Mucosa of stomach (tissue), 1 donor: ENCODE measurements around the gene SCAMP3.
"Not testable (repeated sequence)": the region's sequence is repeated elsewhere in the genome, so short reads cannot be mapped to it uniquely, and the experiment has no call there.

Experiments
- H3K27me3 ChIP-seq: one replicate; pipeline ENCODE4 v1.7.0; 2013; ENCODE audit warnings: mild to moderate bottlenecking, low read length; ENCODE audit not compliant: control insufficient read depth, insufficient read depth
- H3K36me3 ChIP-seq: one replicate; pipeline ENCODE4 v1.7.0; 2013; ENCODE audit warnings: low read length; ENCODE audit not compliant: control insufficient read depth, insufficient read depth
- H3K4me1 ChIP-seq: one replicate; pipeline ENCODE4 v1.7.0; 2013; ENCODE audit warnings: mild to moderate bottlenecking, low read length; ENCODE audit not compliant: control insufficient read depth, insufficient read depth
- H3K4me3 ChIP-seq: one replicate; pipeline ENCODE4 v1.7.0; 2013; ENCODE audit warnings: low read length
- H3K9ac ChIP-seq: one replicate; pipeline ENCODE4 v1.7.0; 2013; ENCODE audit warnings: mild to moderate bottlenecking, low read length, moderate library complexity
- H3K9me3 ChIP-seq: one replicate; pipeline ENCODE4 v1.7.0; 2013; ENCODE audit warnings: mild to moderate bottlenecking, low read length, moderate library complexity; ENCODE audit not compliant: control insufficient read depth
- donor health status: Pancreatic carcinoma.

Gene SCAMP3

DNA sequence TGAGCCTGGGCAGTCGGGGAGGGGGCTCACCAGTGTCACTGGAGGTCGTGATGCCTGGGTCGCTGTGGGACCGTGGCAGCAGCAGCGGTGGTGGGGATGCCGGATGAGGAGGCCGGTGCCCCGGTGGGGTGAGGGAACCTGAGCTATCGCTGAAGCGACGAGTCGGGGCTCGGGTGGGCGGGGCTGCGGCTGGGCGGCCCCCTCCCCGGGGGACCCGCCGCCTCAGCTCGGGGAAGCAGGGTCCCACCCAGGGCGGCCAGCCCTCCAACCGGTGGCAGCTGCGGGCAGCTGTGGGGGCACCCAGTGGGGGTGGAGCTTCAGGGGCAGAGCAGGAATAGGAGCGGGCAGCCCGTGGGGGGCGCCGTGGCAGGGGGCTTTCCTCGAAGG lies 11.9 kb downstream of the SCAMP3 start:
- no peaks in the 10 kb centered on the region for H3K36me3 ChIP-seq
- H3K4me3 ChIP-seq = no peak overlapping the region
- H3K4me1 ChIP-seq = peaks cover 21% of the 10 kb centered on the region

GRCh38 chr1:155247667-155248553 lies 14.2 kb downstream of the SCAMP3 start:
- no peaks in the 10 kb centered on the region for H3K36me3 ChIP-seq
- H3K4me1 ChIP-seq = peaks cover 20% of the 10 kb centered on the region
- H3K9me3 ChIP-seq = no peaks in the 10 kb centered on the region
- no peak overlapping the region for H3K4me3 ChIP-seq
- no peak overlapping the region for H3K9ac ChIP-seq
- no peaks in the 10 kb centered on the region for H3K27me3 ChIP-seq

More for the DNA sequence above, 11.9 kb downstream of the SCAMP3 start:
- Histone ChIP-seq H3K27me3 (no peaks in the 10 kb centered on the region), H3K9me3 (no peaks in the 10 kb centered on the region), H3K9ac (peak overlapping the region; percentile 56)

GRCh38 chr1:155246796-155247195 lies 15.4 kb downstream of the SCAMP3 start:
- H3K4me3 ChIP-seq, H3K36me3 ChIP-seq, H3K27me3 ChIP-seq, H3K9me3 ChIP-seq, H3K9ac ChIP-seq: not testable (repeated sequence)
- peaks cover 26% of the 10 kb centered on the region for H3K4me1 ChIP-seq

DNA sequence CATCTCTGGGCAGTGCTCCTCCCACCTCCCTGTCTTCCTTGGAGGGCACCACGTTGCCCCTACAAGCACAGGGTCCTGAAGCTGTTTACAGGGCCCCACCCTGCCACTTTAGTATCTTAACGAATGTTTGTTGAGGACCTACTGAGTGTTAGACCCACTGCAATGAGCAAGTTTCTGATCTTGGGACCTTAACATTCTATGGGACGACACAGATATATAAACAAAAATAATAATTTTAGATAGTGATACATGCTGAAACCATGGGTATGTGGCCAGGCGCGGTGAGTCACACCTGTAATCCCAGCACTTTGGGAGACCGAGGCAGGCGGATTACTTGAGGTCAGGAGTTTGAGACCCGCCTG lies 17.0 kb downstream of the SCAMP3 start:
- Histone ChIP-seq H3K9ac (peak overlapping the region; percentile 79), H3K4me3 (peak overlapping the region; percentile 93), H3K9me3 (no peaks in the 10 kb centered on the region), H3K4me1 (peaks cover 33% of the 10 kb centered on the region), H3K27me3 (no peaks in the 10 kb centered on the region), H3K36me3 (no peaks in the 10 kb centered on the region)

DNA sequence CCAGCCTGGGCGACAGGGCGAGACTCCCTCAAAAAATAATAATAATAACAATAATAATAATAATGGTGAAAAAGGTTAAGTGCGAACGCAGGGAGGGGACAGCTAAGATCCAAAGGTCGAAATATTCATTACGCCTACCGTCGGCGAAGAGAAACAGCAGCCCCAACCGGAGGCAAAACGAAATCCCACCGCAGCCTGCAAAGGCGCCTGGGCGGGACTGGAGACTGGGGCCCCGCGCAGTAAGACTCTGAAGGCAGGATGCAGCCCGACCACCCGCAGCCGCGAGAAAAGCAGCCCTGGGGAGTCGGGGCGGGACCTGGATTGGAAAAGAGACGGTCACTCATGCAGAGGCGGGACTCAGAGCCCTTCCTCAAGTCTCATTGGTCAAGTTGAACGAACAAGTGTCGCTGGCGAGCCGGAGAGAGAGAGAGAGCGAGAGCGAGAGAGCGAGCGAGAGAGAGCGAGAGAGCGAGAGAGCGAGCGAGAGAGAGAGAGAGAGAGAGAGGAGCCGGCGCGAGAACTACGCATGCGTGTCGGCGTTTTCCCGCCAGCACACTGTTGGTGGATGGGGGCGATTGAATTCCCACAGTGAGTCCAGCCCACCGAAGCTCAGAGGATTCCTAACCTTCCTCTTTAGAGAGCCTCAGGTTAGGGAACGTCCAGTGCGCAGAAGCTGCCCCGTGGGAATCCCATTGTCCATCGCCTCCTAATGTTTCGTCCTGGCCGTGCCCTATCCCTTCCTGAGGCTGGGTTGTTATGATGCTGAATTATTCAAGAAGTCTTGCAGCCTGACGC lies 17.6 kb downstream of the SCAMP3 start:
- Histone ChIP-seq H3K4me1 (peaks cover 33% of the 10 kb centered on the region), H3K9ac (peak overlapping the region; percentile 79), H3K36me3 (no peaks in the 10 kb centered on the region), H3K9me3 (no peaks in the 10 kb centered on the region), H3K4me3 (peak overlapping the region; percentile 93), H3K27me3 (no peaks in the 10 kb centered on the region)

DNA sequence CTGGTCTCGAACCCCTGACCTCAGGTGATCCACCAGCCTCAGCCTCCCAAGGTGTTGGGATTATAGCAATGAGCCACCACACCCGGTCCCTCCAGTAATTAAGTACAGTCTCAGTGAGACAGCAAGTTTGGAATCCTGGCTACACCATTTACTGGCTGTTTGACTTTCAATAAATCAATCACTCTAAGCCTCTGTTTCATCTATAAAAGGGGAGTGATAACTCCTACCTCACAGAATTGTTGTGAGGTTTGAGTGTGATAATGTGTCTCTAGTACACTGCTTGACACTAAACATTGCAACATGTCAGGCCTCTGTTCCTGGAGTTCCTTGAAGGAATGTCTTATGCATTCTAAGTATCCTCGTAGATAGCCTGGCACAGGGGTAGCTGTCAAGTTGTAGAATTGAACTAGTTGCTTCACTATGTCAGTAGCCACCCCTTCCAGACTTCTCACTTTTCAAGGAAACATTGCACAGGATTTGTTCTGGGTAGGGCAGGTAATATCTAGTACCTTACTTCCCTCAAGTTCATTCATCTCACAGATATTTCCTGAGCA lies 19.3 kb downstream of the SCAMP3 start:
- Histone ChIP-seq H3K36me3 (no peaks in the 10 kb centered on the region), H3K4me1 (peaks cover 33% of the 10 kb centered on the region), H3K9ac (no peak overlapping the region), H3K4me3 (no peak overlapping the region), H3K27me3 (no peaks in the 10 kb centered on the region), H3K9me3 (no peaks in the 10 kb centered on the region)

DNA sequence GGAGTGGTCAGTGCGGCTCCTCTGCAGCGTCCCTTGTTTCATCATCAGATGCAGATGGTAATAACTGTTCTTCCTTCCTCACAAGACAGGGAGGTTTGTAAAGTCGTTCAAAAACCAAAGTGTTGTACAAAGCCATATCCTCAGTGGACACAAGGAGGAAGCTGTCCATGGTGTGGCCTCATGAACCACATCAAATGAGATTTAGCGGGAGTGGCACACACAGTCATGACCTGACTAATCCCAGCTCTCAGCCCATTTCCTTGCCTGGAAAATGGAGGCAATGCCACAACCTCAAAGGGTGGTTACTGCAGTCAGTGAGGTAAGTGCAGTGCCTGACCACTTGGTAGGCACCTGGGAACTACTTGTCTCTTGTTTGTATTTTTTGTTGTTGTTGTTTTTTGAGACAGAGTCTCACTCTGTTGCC lies 20.3 kb downstream of the SCAMP3 start:
- Histone ChIP-seq H3K27me3 (no peaks in the 10 kb centered on the region), H3K4me3 (no peak overlapping the region), H3K36me3 (no peaks in the 10 kb centered on the region), H3K4me1 (peaks cover 33% of the 10 kb centered on the region), H3K9me3 (no peaks in the 10 kb centered on the region), H3K9ac (no peak overlapping the region)

DNA sequence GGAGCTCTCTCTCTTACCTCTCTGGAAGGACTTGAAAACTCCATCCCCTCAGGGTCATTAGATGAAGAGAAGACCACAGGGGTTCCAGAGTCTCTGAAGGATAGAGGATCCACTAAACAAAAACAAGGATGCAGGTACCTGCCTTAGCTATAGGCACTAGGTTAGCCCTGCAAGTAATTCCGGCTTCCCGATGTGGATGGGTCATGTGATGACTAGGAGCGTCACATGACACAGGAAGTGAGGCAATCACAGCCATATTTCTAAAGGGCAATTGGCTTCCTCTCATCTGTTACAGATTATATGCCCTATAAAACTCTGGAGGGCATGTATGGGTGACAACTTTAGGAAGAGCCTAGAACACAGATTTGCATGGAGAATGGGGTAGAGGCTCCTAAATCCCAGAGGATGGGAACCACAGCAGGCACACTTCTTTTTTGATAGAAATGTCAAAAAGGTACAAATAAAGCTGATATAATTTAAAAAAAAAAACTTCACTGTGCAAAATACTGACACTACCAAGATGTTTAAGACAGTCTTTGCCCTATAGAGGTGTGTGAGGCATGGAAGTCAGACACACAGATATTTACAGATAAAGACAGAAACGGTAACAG lies 21.0 kb downstream of the SCAMP3 start:
- peak overlapping the region; percentile 54 for H3K9ac ChIP-seq
- H3K27me3 ChIP-seq = no peaks in the 10 kb centered on the region
- peaks cover 33% of the 10 kb centered on the region for H3K4me1 ChIP-seq
- no peaks in the 10 kb centered on the region for H3K9me3 ChIP-seq
- no peaks in the 10 kb centered on the region for H3K36me3 ChIP-seq
- peak overlapping the region; percentile 3 for H3K4me3 ChIP-seq

GRCh38 chr1:155236451-155236850 lies 25.7 kb downstream of the SCAMP3 start:
- H3K9ac ChIP-seq = no peak overlapping the region
- no peaks in the 10 kb centered on the region for H3K36me3 ChIP-seq
- H3K4me1 ChIP-seq = peaks cover 11% of the 10 kb centered on the region
- no peaks in the 10 kb centered on the region for H3K9me3 ChIP-seq
- no peaks in the 10 kb centered on the region for H3K27me3 ChIP-seq
- no peak overlapping the region for H3K4me3 ChIP-seq

DNA sequence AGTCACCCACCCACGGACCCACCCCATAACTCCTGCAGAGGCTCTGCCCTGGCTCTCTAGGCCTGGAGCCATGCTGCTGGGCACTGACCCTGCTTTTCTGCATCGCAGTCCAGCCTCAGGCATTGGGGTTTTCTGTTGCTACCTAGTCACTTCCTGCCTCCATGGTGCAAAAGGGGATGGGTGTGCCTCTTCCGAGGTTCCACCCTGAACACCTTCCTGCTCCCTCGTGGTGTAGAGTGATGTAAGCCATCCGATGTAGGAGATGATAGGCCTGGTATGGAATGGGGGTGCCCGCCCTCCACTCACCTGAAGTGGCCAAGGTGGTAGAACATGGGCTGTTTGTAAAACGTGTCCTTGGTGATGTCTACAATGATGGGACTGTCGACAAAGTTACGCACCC lies 26.8 kb downstream of the SCAMP3 start:
- not testable (repeated sequence) for H3K4me3 ChIP-seq, H3K4me1 ChIP-seq, H3K36me3 ChIP-seq, H3K9me3 ChIP-seq, H3K27me3 ChIP-seq, H3K9ac ChIP-seq

- not testable (repeated sequence) for H3K36me3 ChIP-seq, H3K27me3 ChIP-seq, H3K4me1 ChIP-seq, H3K9ac ChIP-seq, H3K4me3 ChIP-seq, H3K9me3 ChIP-seq
Measured at GRCh38 chr1:155233502-155233901, 28.7 kb downstream of the SCAMP3 start.
